Endothelial cell of umbilical vein (primary cell): ENCODE data around the gene FREM1. TPM values are rescaled to one million over a fixed set of nuclear protein-coding genes. Genes with fewer than 3 reads are reported as not detected.

Experiments
- BruUV-seq: library from RNA; stranded (reverse); fragments of 400-500 nt; replicated peaks from 2 replicates; lab custom pipeline; 2021; lab: Mats Ljungman, UMichigan
- CTCF ChIA-PET: fragments of 300-600, 350-600 bp; sonication (Branson Sonifier 250); formaldehyde crosslinking; loops from one replicate; lab custom pipeline; 2021; ENCODE audit warnings: antibody characterized with exemption, inconsistent platforms; lab: Charles Lee
- POLR2A ChIA-PET: fragments of 300-600, 350-600 bp; sonication (Branson Sonifier 250); formaldehyde crosslinking; loops from one replicate; lab custom pipeline; 2021; ENCODE audit warnings: antibody characterized with exemption, inconsistent platforms; lab: Charles Lee
- DNase-seq: peaks from one replicate; pipeline ENCODE4 v3.0.0-alpha.2; 2011; ENCODE audit warnings: low read depth, low spot score
- FAIRE-seq: peaks from 2 replicates; lab custom pipeline; 2011; peaks lifted over from hg19 to GRCh38; lab: Jason Lieb, UNC
- H2AFZ ChIP-seq: 2 replicates; pipeline ENCODE4 v1.6.0; 2012; ENCODE audit warnings: low read depth, low read length, control low read depth, inconsistent platforms
- H3K27ac ChIP-seq: 2 replicates; pipeline ENCODE4 v1.5.1; 2011; ENCODE audit warnings: low read depth, mild to moderate bottlenecking, control low read depth, low read length, moderate library complexity; ENCODE audit not compliant: insufficient read depth
- H3K27me3 ChIP-seq, 2 experiments: 2 replicates each; pipeline versions ENCODE4 v1.6.0 to v1.6.1; 2011; ENCODE audit warnings: low read length in 2 of 2, mixed read lengths in 1 of 2; ENCODE audit not compliant: control insufficient read depth in 2 of 2, insufficient read depth in 2 of 2
- H3K36me3 ChIP-seq, 2 experiments: 2 replicates in 1 of 2; 3 replicates in 1 of 2; pipeline ENCODE4 v1.5.1; 2011; ENCODE audit warnings: low read length in 2 of 2, mild to moderate bottlenecking in 1 of 2, moderate library complexity in 1 of 2; ENCODE audit not compliant: control insufficient read depth in 2 of 2, insufficient read depth in 2 of 2; ENCODE audit errors: extremely low read depth in 1 of 2
- H3K4me1 ChIP-seq: 3 replicates; pipeline ENCODE4 v1.5.1; 2011; ENCODE audit warnings: mild to moderate bottlenecking, low read length; ENCODE audit not compliant: control insufficient read depth, insufficient read depth; ENCODE audit errors: extremely low read depth
- H3K4me2 ChIP-seq: 2 replicates; pipeline ENCODE4 v1.6.1; 2011; ENCODE audit warnings: low read length, control low read depth, mixed read lengths; ENCODE audit not compliant: insufficient read depth
- H3K4me3 ChIP-seq, 3 experiments: fragments of 200-600 bp in 1 of 3; sonication (generic), shearing (Covaris generic) in 1 of 3; replicated peaks in 1 of 3; 2 replicates each; pipeline ENCODE4 v1.5.1; 2011 to 2016; ENCODE audit warnings: control low read depth in 3 of 3, low read length in 3 of 3, mild to moderate bottlenecking in 2 of 3, inconsistent platforms in 1 of 3, low read depth in 1 of 3, moderate library complexity in 1 of 3; ENCODE audit not compliant: insufficient read depth in 1 of 3
- H3K79me2 ChIP-seq: 2 replicates; pipeline ENCODE4 v1.6.0; 2012; ENCODE audit warnings: low read length, inconsistent platforms; ENCODE audit not compliant: control insufficient read depth, insufficient read depth
- H3K9ac ChIP-seq: replicated peaks from 2 replicates; pipeline ENCODE3; 2011; ENCODE audit warnings: low read length, control low read depth; ENCODE audit not compliant: insufficient read depth; ENCODE audit errors: extremely low read depth
- H3K9me1 ChIP-seq: replicated peaks from 3 replicates; pipeline ENCODE4 v1.6.0; 2011; ENCODE audit warnings: mild to moderate bottlenecking, low read length; ENCODE audit not compliant: control insufficient read depth, insufficient read depth; ENCODE audit errors: extremely low read depth
- H3K9me3 ChIP-seq: replicated peaks from 2 replicates; pipeline ENCODE4 v1.5.1; 2012; ENCODE audit warnings: low read length, inconsistent platforms; ENCODE audit not compliant: control insufficient read depth, insufficient read depth
- H4K20me1 ChIP-seq: replicated peaks from 2 replicates; pipeline ENCODE3; 2011; ENCODE audit warnings: mild to moderate bottlenecking, low read length; ENCODE audit not compliant: control insufficient read depth, insufficient read depth; ENCODE audit errors: extremely low read depth
- CTCF ChIP-seq, 2 donors: IDR thresholded peaks; 1 replicate in 1 of 2; 2 replicates in 1 of 2; pipeline ENCODE4 v1.5.1; 2011; ENCODE audit warnings: low read length in 2 of 2, mild to moderate bottlenecking in 2 of 2, moderate library complexity in 2 of 2, control low read depth in 1 of 2, inconsistent platforms in 1 of 2, low read depth in 1 of 2; ENCODE audit not compliant: insufficient read depth in 1 of 2; ENCODE audit errors: extremely low read depth in 1 of 2
- EZH2 ChIP-seq: IDR thresholded peaks from 2 replicates; pipeline ENCODE4 v1.6.1; 2012; ENCODE audit warnings: borderline replicate concordance, low read depth, mild to moderate bottlenecking, moderate library complexity, low read length, inconsistent platforms; ENCODE audit not compliant: severe bottlenecking
- FOS ChIP-seq: IDR thresholded peaks from 2 replicates; pipeline ENCODE4 v1.6.1; 2011; ENCODE audit warnings: mild to moderate bottlenecking, low read length, moderate library complexity, borderline replicate concordance; ENCODE audit not compliant: insufficient read depth
- GATA2 ChIP-seq: IDR thresholded peaks from 2 replicates; pipeline ENCODE4 v1.7.0; 2011; ENCODE audit warnings: low read depth, mild to moderate bottlenecking, moderate library complexity, mixed read lengths, low read length; ENCODE audit not compliant: insufficient read length, insufficient read depth
- MAX ChIP-seq: IDR thresholded peaks from 2 replicates; pipeline ENCODE4 v1.6.1; 2011; ENCODE audit not compliant: insufficient read depth, insufficient read length
- POLR2AphosphoS5 ChIP-seq: IDR thresholded peaks from 2 replicates; pipeline ENCODE4 v1.6.1; 2012; ENCODE audit warnings: low read depth, mild to moderate bottlenecking, control low read depth, low read length, moderate library complexity; ENCODE audit not compliant: insufficient read depth
- dilution Hi-C: fragments of 300-500 bp; cut with MboI; formaldehyde crosslinking; loops from one replicate; pipeline ENCODE4 v1.15.0; 2019; ENCODE audit warnings: low sequenced_read_pairs; ENCODE audit not compliant: extremely low pct_ligation_motif_present
- intact Hi-C: fragments of 100-400 bp; cut with micrococcal nuclease; formaldehyde crosslinking; loops from one replicate; pipeline ENCODE4 v1.10.0; 2022
- polyA plus RNA-seq, 4 experiments: library from polyadenylated mRNA; depleted of rRNA in 3 of 4; stranded (reverse) in 3 of 4; unstranded in 1 of 4; fragments of >200 nt; gene quantifications; 2 replicates each; pipeline versions ENCODE4 v1.2.1 to v1.2.3, GENCODE V29; 2011 to 2012; ENCODE audit warnings: missing spikeins in 1 of 4
- total RNA-seq: library from RNA; stranded (reverse); gene quantifications from 2 replicates; pipeline ENCODE4 v1.2.3, GENCODE V29; 2021

Gene FREM1
- total and polyA plus RNA-seq, 2 donors (not counting 3 experiments of a cell fraction or from before 2014, with no cell fraction given), result 0.10 to 0.29 TPM

GRCh38 chr9:14932641-14933040 is 22.4 kb upstream of the FREM1 start:
- dilution Hi-C loops, result no loop called here
- BruUV-seq, result no TSS peak
- H3K4me3 ChIP-seq, result no peak overlapping the region
- no peaks in the 10 kb centered on the region for H3K27me3 ChIP-seq
- POLR2A ChIA-PET, result no interaction called here
- DNase-seq, result no peak
- no peak overlapping the region for H3K4me2 ChIP-seq
- no peaks in the 10 kb centered on the region for H3K79me2 ChIP-seq
- no peak overlapping the region for H2AFZ ChIP-seq
- H3K4me1 ChIP-seq, result no peaks in the 10 kb centered on the region
- no peak overlapping the region for H3K27ac ChIP-seq
- H4K20me1 ChIP-seq, result no peaks in the 10 kb centered on the region
- CTCF ChIA-PET, result no interaction called here
- H3K9ac ChIP-seq, result no peak overlapping the region
- FAIRE-seq, result no peak
- intact Hi-C loops, result no loop called here
- H3K9me3 ChIP-seq, result no peaks in the 10 kb centered on the region
- no peaks in the 10 kb centered on the region for H3K9me1 ChIP-seq
- H3K36me3 ChIP-seq, result no peaks in the 10 kb centered on the region
- TF ChIP-seq GATA2 (no peak), CTCF (IDR thresholded peaks at IDR 0.05; ENCODE audit: extremely low read depth in 1 of 2, insufficient read depth in 1 of 2, low read depth in 1 of 2, low read length in 2 of 2) (no peak)

- ChIA-PET CTCF (no interaction called here), POLR2A (no interaction called here)
- intact Hi-C loops, result no loop called here
- Histone ChIP-seq H3K79me2 (no peaks in the 10 kb centered on the region), H3K9me3 (no peaks in the 10 kb centered on the region), H4K20me1 (no peaks in the 10 kb centered on the region), H3K36me3 (no peaks in the 10 kb centered on the region), H3K9ac (no peak overlapping the region), H3K4me2 (no peak overlapping the region), H3K9me1 (no peaks in the 10 kb centered on the region), H3K4me3 (no peak overlapping the region), H2AFZ (no peak overlapping the region), H3K27ac (no peak overlapping the region), H3K27me3 (no peaks in the 10 kb centered on the region), H3K4me1 (no peaks in the 10 kb centered on the region)
- dilution Hi-C loops, result no loop called here
- FAIRE-seq (no peak), DNase-seq (no peak)
- no TSS peak for BruUV-seq
- TF ChIP-seq POLR2AphosphoS5, result no peak
- no peak for TF ChIP-seq MAX
- TF ChIP-seq GATA2, result no peak
- no peak for TF ChIP-seq EZH2
- no peak for TF ChIP-seq CTCF (IDR thresholded peaks at IDR 0.05; ENCODE audit: extremely low read depth in 1 of 2, insufficient read depth in 1 of 2, low read depth in 1 of 2, low read length in 2 of 2)
- no peak for TF ChIP-seq FOS
These were observed 22.0 kb upstream of the FREM1 start for GRCh38 chr9:14932231-14932630.
